Measurements from ENCODE around the gene TMEM91.

TMEM91 gene

DNA sequence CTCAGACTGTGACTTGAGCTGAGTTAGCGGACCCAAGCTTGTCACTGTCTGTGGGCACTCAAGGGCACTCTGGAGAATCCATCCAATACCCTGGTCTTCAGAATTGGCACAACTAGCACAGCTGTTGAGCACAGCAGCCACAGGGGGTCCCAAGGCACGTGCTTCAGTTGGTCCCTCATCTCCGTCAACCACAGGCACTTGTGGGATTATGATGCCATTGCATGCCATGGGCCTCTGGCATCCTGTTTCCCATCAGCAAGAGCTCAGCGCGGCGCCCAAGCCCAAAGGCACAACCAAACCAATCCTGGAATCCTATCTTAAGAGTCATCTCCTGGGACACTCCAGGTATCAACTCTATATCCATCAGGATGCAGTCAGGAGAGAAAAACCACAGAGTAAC lies 54.6 kb downstream of the TMEM91 start:
- TF ChIP-seq, protein P1, sequence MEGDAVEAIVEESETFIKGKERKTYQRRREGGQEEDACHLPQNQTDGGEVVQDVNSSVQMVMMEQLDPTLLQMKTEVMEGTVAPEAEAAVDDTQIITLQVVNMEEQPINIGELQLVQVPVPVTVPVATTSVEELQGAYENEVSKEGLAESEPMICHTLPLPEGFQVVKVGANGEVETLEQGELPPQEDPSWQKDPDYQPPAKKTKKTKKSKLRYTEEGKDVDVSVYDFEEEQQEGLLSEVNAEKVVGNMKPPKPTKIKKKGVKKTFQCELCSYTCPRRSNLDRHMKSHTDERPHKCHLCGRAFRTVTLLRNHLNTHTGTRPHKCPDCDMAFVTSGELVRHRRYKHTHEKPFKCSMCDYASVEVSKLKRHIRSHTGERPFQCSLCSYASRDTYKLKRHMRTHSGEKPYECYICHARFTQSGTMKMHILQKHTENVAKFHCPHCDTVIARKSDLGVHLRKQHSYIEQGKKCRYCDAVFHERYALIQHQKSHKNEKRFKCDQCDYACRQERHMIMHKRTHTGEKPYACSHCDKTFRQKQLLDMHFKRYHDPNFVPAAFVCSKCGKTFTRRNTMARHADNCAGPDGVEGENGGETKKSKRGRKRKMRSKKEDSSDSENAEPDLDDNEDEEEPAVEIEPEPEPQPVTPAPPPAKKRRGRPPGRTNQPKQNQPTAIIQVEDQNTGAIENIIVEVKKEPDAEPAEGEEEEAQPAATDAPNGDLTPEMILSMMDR (IDR thresholded peaks at IDR 0.05; ENCODE audit: insufficient read depth, low read length, poor library complexity, severe bottlenecking): no peak
- TF ChIP-seq EZH2phosphoT487 (conservative IDR thresholded peaks at IDR 0.05; ENCODE audit: low read length): no peak
- Histone ChIP-seq H3F3A (ENCODE audit: insufficient read depth) (no peaks in the 10 kb centered on the region), H3K4me3 (ENCODE audit: insufficient read depth, low read length, poor library complexity, severe bottlenecking) (no peak overlapping the region), H3K27me3 (ENCODE audit: low read length) (no peaks in the 10 kb centered on the region), H3K4me2 (ENCODE audit: low read depth, low read length, poor library complexity, severe bottlenecking) (no peak overlapping the region), H4K20me1 (ENCODE audit: low read depth, low read length) (no peaks in the 10 kb centered on the region), H3K9me3 (ENCODE audit: insufficient read depth, low read length) (no peaks in the 10 kb centered on the region), H3K36me3 (ENCODE audit: low read length) (no peaks in the 10 kb centered on the region; the same call in 1 of the 2 replicates), H3K9me2 (replicated peaks; ENCODE audit: insufficient read depth, low read length) (no peaks in the 10 kb centered on the region), H2AFZ (ENCODE audit: low read depth, low read length, severe bottlenecking) (no peak overlapping the region), H3K9ac (ENCODE audit: low read length) (no peak overlapping the region), H3K79me2 (ENCODE audit: insufficient read depth, low read length) (no peaks in the 10 kb centered on the region), H3K27ac (ENCODE audit: low read depth, low read length) (no peak overlapping the region)

- H3K4me3 ChIP-seq (ENCODE audit: insufficient read depth, low read length, poor library complexity, severe bottlenecking): no peak overlapping the region
- no peak overlapping the region for H2AFZ ChIP-seq (ENCODE audit: low read depth, low read length, severe bottlenecking)
- TF ChIP-seq EZH2phosphoT487 (conservative IDR thresholded peaks at IDR 0.05; ENCODE audit: low read length): no peak
- TF ChIP-seq, protein P1 (IDR thresholded peaks at IDR 0.05; ENCODE audit: insufficient read depth, low read length, poor library complexity, severe bottlenecking): no peak
- no peak overlapping the region for H3K4me2 ChIP-seq (ENCODE audit: low read depth, low read length, poor library complexity, severe bottlenecking)
- no peaks in the 10 kb centered on the region for H4K20me1 ChIP-seq (ENCODE audit: low read depth, low read length)
- no peaks in the 10 kb centered on the region; the same call in 1 of the 2 replicates for H3K36me3 ChIP-seq (ENCODE audit: low read length)
- no peaks in the 10 kb centered on the region for H3F3A ChIP-seq (ENCODE audit: insufficient read depth)
- H3K27me3 ChIP-seq (ENCODE audit: low read length): no peaks in the 10 kb centered on the region
- no peaks in the 10 kb centered on the region for H3K9me2 ChIP-seq (replicated peaks; ENCODE audit: insufficient read depth, low read length)
- no peak overlapping the region for H3K9ac ChIP-seq (ENCODE audit: low read length)
- no peaks in the 10 kb centered on the region for H3K9me3 ChIP-seq (ENCODE audit: insufficient read depth, low read length)
- H3K79me2 ChIP-seq (ENCODE audit: insufficient read depth, low read length): no peaks in the 10 kb centered on the region
- no peak overlapping the region for H3K27ac ChIP-seq (ENCODE audit: low read depth, low read length)
Observed at GRCh38 chr19:41431426-41432386, 55.4 kb downstream of the TMEM91 start.

GRCh38 chr19:41433171-41433570 lies 56.8 kb downstream of the TMEM91 start:
- Histone ChIP-seq H3K9ac (ENCODE audit: low read length) (no peak overlapping the region), H3K4me2 (ENCODE audit: low read depth, low read length, poor library complexity, severe bottlenecking) (no peak overlapping the region), H3K27me3 (ENCODE audit: low read length) (no peaks in the 10 kb centered on the region), H3K36me3 (ENCODE audit: low read length) (no peaks in the 10 kb centered on the region; the same call in 1 of the 2 replicates), H3K9me2 (replicated peaks; ENCODE audit: insufficient read depth, low read length) (no peaks in the 10 kb centered on the region), H3K4me3 (ENCODE audit: insufficient read depth, low read length, poor library complexity, severe bottlenecking) (no peak overlapping the region), H3K27ac (ENCODE audit: low read depth, low read length) (no peak overlapping the region), H4K20me1 (ENCODE audit: low read depth, low read length) (no peaks in the 10 kb centered on the region), H3F3A (ENCODE audit: insufficient read depth) (no peaks in the 10 kb centered on the region), H3K79me2 (ENCODE audit: insufficient read depth, low read length) (no peaks in the 10 kb centered on the region), H3K9me3 (ENCODE audit: insufficient read depth, low read length) (no peaks in the 10 kb centered on the region), H2AFZ (ENCODE audit: low read depth, low read length, severe bottlenecking) (no peak overlapping the region)
- TF ChIP-seq, protein P1 (IDR thresholded peaks at IDR 0.05; ENCODE audit: insufficient read depth, low read length, poor library complexity, severe bottlenecking): no peak
- no peak for TF ChIP-seq EZH2phosphoT487 (conservative IDR thresholded peaks at IDR 0.05; ENCODE audit: low read length)

All from SU-DHL-6 (cell line).